GM21737 (cell line): Measurements from ENCODE around the gene NDUFS7.
"Not testable (repeated sequence)": the region's sequence is repeated elsewhere in the genome, so short reads cannot be mapped to it uniquely, and the experiment has no call there.

Experiments used
- ATAC-seq: cut with Tn5 transposase; IDR thresholded peaks from one replicate; pipeline ENCODE4 v1.9.1; 2021; ENCODE audit warnings: mild to moderate bottlenecking, moderate library complexity; ENCODE audit not compliant: unreplicated experiment

Gene NDUFS7

GRCh38 chr19:1429750-1430149 lies 46.0 kb downstream of the NDUFS7 start:
- ATAC-seq, result no peak

- ATAC-seq, result no peak
Observed at GRCh38 chr19:1430246-1430645, 46.5 kb downstream of the NDUFS7 start.

GRCh38 chr19:1431759-1432506 lies 48.2 kb downstream of the NDUFS7 start:
- no peak for ATAC-seq

GRCh38 chr19:1432507-1432887 lies 48.8 kb downstream of the NDUFS7 start:
- no peak for ATAC-seq

- ATAC-seq, result no peak
Observed at GRCh38 chr19:1433119-1434039, 49.7 kb downstream of the NDUFS7 start.

GRCh38 chr19:1434040-1434366 lies 50.3 kb downstream of the NDUFS7 start:
- ATAC-seq, result no peak

GRCh38 chr19:1434577-1435060 lies 50.9 kb downstream of the NDUFS7 start:
- ATAC-seq, result no peak

GRCh38 chr19:1435378-1435989 lies 51.8 kb downstream of the NDUFS7 start:
- no peak for ATAC-seq

GRCh38 chr19:1437609-1438008 lies 53.9 kb downstream of the NDUFS7 start:
- ATAC-seq, result no peak

GRCh38 chr19:1438035-1438932 lies 54.6 kb downstream of the NDUFS7 start, which contains the start of gene RPS15:
Gene RPS15 (plus strand): TSS chr19:1438396. CDS start chr19:1438426, 30 bp downstream.
- peak; percentile 64 for ATAC-seq

GRCh38 chr19:1438933-1439354 lies 55.2 kb downstream of the NDUFS7 start:
- peak; percentile 1 for ATAC-seq

- not testable (repeated sequence) for ATAC-seq
Observed at GRCh38 chr19:1439525-1440417, 56.1 kb downstream of the NDUFS7 start.

- ATAC-seq, result no peak
Observed at GRCh38 chr19:1440418-1440801, 56.7 kb downstream of the NDUFS7 start.

GRCh38 chr19:1441022-1441426 lies 57.3 kb downstream of the NDUFS7 start:
- no peak for ATAC-seq

- ATAC-seq, result no peak
Observed at GRCh38 chr19:1441677-1442438, 58.2 kb downstream of the NDUFS7 start.
